Astrocyte (in vitro differentiated cells and primary cell): ENCODE measurements around the gene CWC27. TPM values are rescaled to one million over a fixed set of nuclear protein-coding genes. Genes with fewer than 3 reads are reported as not detected.

Experiments
- DNase-seq: peaks from one replicate; pipeline ENCODE4 v3.0.0-alpha.2; 2010; ENCODE audit warnings: low read depth
- FAIRE-seq: peaks from 2 replicates; lab custom pipeline; 2011; peaks lifted over from hg19 to GRCh38; lab: Jason Lieb, UNC
- H2AFZ ChIP-seq: 2 replicates; pipeline ENCODE4 v1.6.0; 2012; ENCODE audit warnings: low read depth, low read length, inconsistent platforms
- H3K27ac ChIP-seq: 2 replicates; pipeline ENCODE4 v1.5.1; 2011; ENCODE audit warnings: low read depth, low read length, inconsistent platforms
- H3K27me3 ChIP-seq: 2 replicates; pipeline ENCODE4 v1.6.0; 2011; ENCODE audit warnings: low read length, inconsistent platforms; ENCODE audit not compliant: insufficient read depth
- H3K36me3 ChIP-seq: 2 replicates; pipeline ENCODE4 v1.5.1; 2011; ENCODE audit warnings: low read length, inconsistent platforms; ENCODE audit not compliant: insufficient read depth
- H3K4me1 ChIP-seq: 2 replicates; pipeline ENCODE4 v1.5.1; 2011; ENCODE audit warnings: low read length, inconsistent platforms; ENCODE audit not compliant: insufficient read depth
- H3K4me2 ChIP-seq: 2 replicates; pipeline ENCODE4 v1.6.0; 2012; ENCODE audit warnings: low read length, inconsistent platforms
- H3K4me3 ChIP-seq: 2 replicates; pipeline ENCODE4 v1.5.1; 2011; ENCODE audit warnings: low read depth, mild to moderate bottlenecking, low read length, inconsistent platforms; ENCODE audit not compliant: insufficient read depth
- H3K79me2 ChIP-seq: 2 replicates; pipeline ENCODE4 v1.6.0; 2012; ENCODE audit warnings: mild to moderate bottlenecking, low read length, inconsistent platforms; ENCODE audit not compliant: insufficient read depth
- H3K9ac ChIP-seq: 2 replicates; pipeline ENCODE4 v1.6.0; 2012; ENCODE audit warnings: mild to moderate bottlenecking, low read length, inconsistent platforms
- H3K9me3 ChIP-seq: 2 replicates; pipeline ENCODE4 v1.5.1; 2012; ENCODE audit warnings: low read depth, mild to moderate bottlenecking, low read length, inconsistent platforms; ENCODE audit not compliant: insufficient read depth
- H4K20me1 ChIP-seq: 2 replicates; pipeline ENCODE4 v1.6.0; 2012; ENCODE audit warnings: low read length, inconsistent platforms; ENCODE audit not compliant: insufficient read depth
- H3K27ac Mint-ChIP-seq: one replicate; pipeline ENCODE4 v1.8.0; 2021; ENCODE audit warnings: mild to moderate bottlenecking, mixed read lengths; ENCODE audit not compliant: unreplicated experiment
- H3K27me3 Mint-ChIP-seq: one replicate; pipeline ENCODE4 v1.8.0; 2021; ENCODE audit warnings: low read depth, mixed read lengths; ENCODE audit not compliant: unreplicated experiment
- H3K36me3 Mint-ChIP-seq: one replicate; pipeline ENCODE4 v1.8.0; 2021; ENCODE audit warnings: low read depth, mixed read lengths; ENCODE audit not compliant: unreplicated experiment
- H3K4me1 Mint-ChIP-seq: one replicate; pipeline ENCODE4 v1.8.0; 2021; ENCODE audit warnings: low read depth, mixed read lengths; ENCODE audit not compliant: unreplicated experiment
- H3K4me3 Mint-ChIP-seq: one replicate; pipeline ENCODE4 v1.8.0; 2021; ENCODE audit warnings: mild to moderate bottlenecking, moderate library complexity, mixed read lengths; ENCODE audit not compliant: unreplicated experiment
- H3K9me3 Mint-ChIP-seq: one replicate; pipeline ENCODE4 v1.8.0; 2021; ENCODE audit warnings: mild to moderate bottlenecking, mixed read lengths; ENCODE audit not compliant: unreplicated experiment
- CTCF ChIP-seq: IDR thresholded peaks from 2 replicates; pipeline ENCODE4 v1.5.1; 2011; ENCODE audit warnings: low read depth, mild to moderate bottlenecking, inconsistent platforms, low read length, moderate library complexity; ENCODE audit not compliant: insufficient read depth
- EZH2 ChIP-seq: IDR thresholded peaks from 2 replicates; pipeline ENCODE4 v1.6.1; 2012; ENCODE audit warnings: mild to moderate bottlenecking, low read length, inconsistent platforms; ENCODE audit not compliant: insufficient read depth
- total RNA-seq: library from RNA; stranded (reverse); gene quantifications from 2 replicates; pipeline ENCODE4 v1.2.1, GENCODE V29; 2021

Gene CWC27
- total RNA-seq, 1 donor from 2014 or later, result 25.7 TPM

- no peak overlapping the region for H3K27ac Mint-ChIP-seq
- Histone ChIP-seq H3K79me2 (no peaks in the 10 kb centered on the region), H3K4me2 (no peak overlapping the region), H3K9me3 (no peaks in the 10 kb centered on the region), H3K27me3 (no peaks in the 10 kb centered on the region), H4K20me1 (no peaks in the 10 kb centered on the region), H3K4me1 (peaks cover 9% of the 10 kb centered on the region), H3K4me3 (no peak overlapping the region), H3K9ac (no peak overlapping the region), H3K36me3 (no peaks in the 10 kb centered on the region), H2AFZ (no peak overlapping the region), H3K27ac (no peak overlapping the region)
- no peaks in the 10 kb centered on the region for H3K27me3 Mint-ChIP-seq
- H3K36me3 Mint-ChIP-seq, result no peaks in the 10 kb centered on the region
- no peak for DNase-seq
- no peak for TF ChIP-seq CTCF
- TF ChIP-seq EZH2, result no peak
- no peak for FAIRE-seq
- peaks cover 15% of the 10 kb centered on the region for H3K4me1 Mint-ChIP-seq
- H3K9me3 Mint-ChIP-seq, result no peaks in the 10 kb centered on the region
- no peak overlapping the region for H3K4me3 Mint-ChIP-seq
Measured at GRCh38 chr5:64873441-64873840, 104.7 kb downstream of the CWC27 start.

DNA sequence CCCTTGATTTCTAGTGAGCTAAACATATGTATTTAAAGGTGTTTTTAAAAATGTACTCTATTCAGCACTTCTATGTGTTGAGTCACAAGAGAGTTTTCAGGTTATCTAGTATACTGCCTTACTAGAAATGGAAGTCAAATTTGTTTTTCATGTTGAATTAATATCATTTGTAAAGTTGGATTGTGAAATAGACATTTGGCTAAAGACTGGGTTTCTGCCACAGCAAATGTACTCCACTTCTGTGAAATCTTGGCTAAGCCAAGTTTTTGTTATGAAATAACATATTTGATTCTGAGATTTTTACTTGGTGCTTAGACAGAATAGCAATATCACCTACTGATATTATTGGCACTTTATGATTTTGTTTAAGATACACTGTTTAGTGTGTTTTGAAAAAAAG is 106.0 kb downstream of the CWC27 start:
- DNase-seq (no peak), FAIRE-seq (no peak)
- H3K4me3 ChIP-seq, result no peak overlapping the region
- no peak overlapping the region for H3K9ac ChIP-seq
- no peak overlapping the region for H2AFZ ChIP-seq
- H3K4me1 ChIP-seq, result peaks cover under 1% of the 10 kb centered on the region
- no peaks in the 10 kb centered on the region for H3K79me2 ChIP-seq
- H3K27me3 Mint-ChIP-seq, result no peaks in the 10 kb centered on the region
- H3K27ac Mint-ChIP-seq, result no peak overlapping the region
- no peaks in the 10 kb centered on the region for H3K9me3 ChIP-seq
- TF ChIP-seq EZH2 (no peak), CTCF (no peak)
- H3K36me3 ChIP-seq, result no peaks in the 10 kb centered on the region
- H3K27me3 ChIP-seq, result no peaks in the 10 kb centered on the region
- H3K27ac ChIP-seq, result no peak overlapping the region
- H4K20me1 ChIP-seq, result no peaks in the 10 kb centered on the region
- H3K4me1 Mint-ChIP-seq, result peaks cover 7% of the 10 kb centered on the region
- no peak overlapping the region for H3K4me2 ChIP-seq
- H3K36me3 Mint-ChIP-seq, result no peaks in the 10 kb centered on the region
- H3K9me3 Mint-ChIP-seq, result no peaks in the 10 kb centered on the region
- no peak overlapping the region for H3K4me3 Mint-ChIP-seq

GRCh38 chr5:64876203-64876602 is 107.5 kb downstream of the CWC27 start:
- no peak for TF ChIP-seq EZH2
- TF ChIP-seq CTCF, result no peak
- no peaks in the 10 kb centered on the region for H3K27me3 Mint-ChIP-seq
- H3K4me3 Mint-ChIP-seq, result no peak overlapping the region
- H3K4me1 ChIP-seq, result no peaks in the 10 kb centered on the region
- no peak overlapping the region for H2AFZ ChIP-seq
- no peak overlapping the region for H3K27ac ChIP-seq
- H3K4me1 Mint-ChIP-seq, result peaks cover 2% of the 10 kb centered on the region
- H3K9me3 Mint-ChIP-seq, result no peaks in the 10 kb centered on the region
- no peaks in the 10 kb centered on the region for H4K20me1 ChIP-seq
- no peaks in the 10 kb centered on the region for H3K79me2 ChIP-seq
- H3K27me3 ChIP-seq, result no peaks in the 10 kb centered on the region
- no peak for FAIRE-seq
- H3K27ac Mint-ChIP-seq, result no peak overlapping the region
- no peak for DNase-seq
- H3K36me3 Mint-ChIP-seq, result no peaks in the 10 kb centered on the region
- H3K9ac ChIP-seq, result no peak overlapping the region
- H3K36me3 ChIP-seq, result no peaks in the 10 kb centered on the region
- no peak overlapping the region for H3K4me2 ChIP-seq
- H3K4me3 ChIP-seq, result no peak overlapping the region
- no peaks in the 10 kb centered on the region for H3K9me3 ChIP-seq
